Measurements from ENCODE around the gene NKIRAS1. TPM values are rescaled to one million over a fixed set of nuclear protein-coding genes. Genes with fewer than 3 reads are reported as not detected.
A peak's percentile ranks its signal among the peaks of the same experiment; 100 is the strongest.

The NKIRAS1 gene
- total RNA-seq, 4 donors from 2014 or later = 17.5 to 22.2 (median 19.7) TPM

GRCh38 chr3:23894254-23895061 is 22.3 kb downstream of the NKIRAS1 start:
- H3K9me3 ChIP-seq = no peaks in the 10 kb centered on the region
- intact Hi-C loops (cut with DNase I) = no loop called here
- H3K36me3 ChIP-seq = peaks cover 5 to 7% of the 10 kb centered on the region in 2 donors
- H3K27ac ChIP-seq = no peak overlapping the region
- no peaks in the 10 kb centered on the region for H3K27me3 ChIP-seq
- 89 to 90% methylated on average over 8 of the region's 8 CpGs for WGBS, 2 donors
- H3K4me3 ChIP-seq (replicated peaks in 1 of 3) = no peak overlapping the region
- H3K4me1 ChIP-seq = peaks cover 5 to 9% of the 10 kb centered on the region in 2 donors
- no peak for DNase-seq
- TF ChIP-seq, protein P1, sequence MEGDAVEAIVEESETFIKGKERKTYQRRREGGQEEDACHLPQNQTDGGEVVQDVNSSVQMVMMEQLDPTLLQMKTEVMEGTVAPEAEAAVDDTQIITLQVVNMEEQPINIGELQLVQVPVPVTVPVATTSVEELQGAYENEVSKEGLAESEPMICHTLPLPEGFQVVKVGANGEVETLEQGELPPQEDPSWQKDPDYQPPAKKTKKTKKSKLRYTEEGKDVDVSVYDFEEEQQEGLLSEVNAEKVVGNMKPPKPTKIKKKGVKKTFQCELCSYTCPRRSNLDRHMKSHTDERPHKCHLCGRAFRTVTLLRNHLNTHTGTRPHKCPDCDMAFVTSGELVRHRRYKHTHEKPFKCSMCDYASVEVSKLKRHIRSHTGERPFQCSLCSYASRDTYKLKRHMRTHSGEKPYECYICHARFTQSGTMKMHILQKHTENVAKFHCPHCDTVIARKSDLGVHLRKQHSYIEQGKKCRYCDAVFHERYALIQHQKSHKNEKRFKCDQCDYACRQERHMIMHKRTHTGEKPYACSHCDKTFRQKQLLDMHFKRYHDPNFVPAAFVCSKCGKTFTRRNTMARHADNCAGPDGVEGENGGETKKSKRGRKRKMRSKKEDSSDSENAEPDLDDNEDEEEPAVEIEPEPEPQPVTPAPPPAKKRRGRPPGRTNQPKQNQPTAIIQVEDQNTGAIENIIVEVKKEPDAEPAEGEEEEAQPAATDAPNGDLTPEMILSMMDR (IDR thresholded peaks at IDR 0.05) = no peak
- no peak for TF ChIP-seq POLR2A (IDR thresholded peaks at IDR 0.05)

- 84 to 93% methylated on average over 5 of the region's 5 CpGs for WGBS, 2 donors
- DNase-seq = no peak
- no peak for TF ChIP-seq POLR2A (IDR thresholded peaks at IDR 0.05)
- TF ChIP-seq, protein P1 (IDR thresholded peaks at IDR 0.05) = no peak
- Histone ChIP-seq H3K4me1 (peaks cover 16 to 18% of the 10 kb centered on the region in 2 donors), H3K27ac (peak overlapping the region; percentile 22 to 63 (median 47)), H3K4me3 (replicated peaks in 1 of 3) (no peak overlapping the region), H3K36me3 (no peaks in the 10 kb centered on the region), H3K9me3 (no peaks in the 10 kb centered on the region), H3K27me3 (no peaks in the 10 kb centered on the region)
- intact Hi-C loops (cut with DNase I) = no loop called here
Measured at GRCh38 chr3:23889950-23890349, 26.8 kb downstream of the NKIRAS1 start.

GRCh38 chr3:23889386-23889785 is 27.4 kb downstream of the NKIRAS1 start:
- Histone ChIP-seq H3K27ac (peak overlapping the region; percentile 22 to 63 (median 51)), H3K9me3 (no peaks in the 10 kb centered on the region), H3K4me3 (replicated peaks in 1 of 3) (no peak overlapping the region), H3K36me3 (no peaks in the 10 kb centered on the region), H3K4me1 (peaks cover 16 to 18% of the 10 kb centered on the region in 2 donors), H3K27me3 (no peaks in the 10 kb centered on the region)
- DNase-seq = peak; percentile 61 to 79
- TF ChIP-seq POLR2A (IDR thresholded peaks at IDR 0.05) = no peak
- TF ChIP-seq, protein P1 (IDR thresholded peaks at IDR 0.05) = no peak
- intact Hi-C loops (cut with DNase I) = no loop called here
- 48 to 53% methylated on average over 2 of the region's 2 CpGs for WGBS, 2 donors

DNA sequence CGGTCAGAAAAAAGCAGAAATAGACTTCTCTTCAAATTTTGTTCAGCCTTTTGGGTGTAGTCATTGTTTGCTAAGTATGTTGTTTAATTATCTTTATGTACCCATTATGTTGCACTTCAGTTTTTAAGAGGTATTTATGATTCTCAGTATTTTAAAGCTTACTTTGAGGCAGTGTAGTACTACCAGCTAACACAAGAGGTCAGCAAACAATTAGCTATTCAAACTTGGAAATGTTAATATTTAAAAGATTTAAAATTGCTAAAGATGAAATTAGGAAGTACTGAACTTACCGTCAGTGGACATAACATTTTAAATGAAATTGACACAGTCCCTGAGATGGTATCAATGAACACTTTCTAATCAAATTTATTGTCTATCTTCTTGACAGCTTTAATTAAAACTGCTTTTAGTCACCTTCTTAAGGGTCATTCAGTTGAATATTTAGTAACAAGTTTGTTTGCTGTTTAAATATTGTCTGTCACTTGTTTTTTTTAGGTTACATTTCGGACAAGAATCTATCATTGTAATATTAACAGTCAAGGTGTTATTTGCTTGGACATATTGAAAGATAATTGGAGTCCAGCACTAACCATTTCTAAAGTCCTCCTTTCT is 28.1 kb downstream of the NKIRAS1 start:
- Histone ChIP-seq H3K9me3 (no peaks in the 10 kb centered on the region), H3K27ac (peak overlapping the region; percentile 22 to 63 (median 51)), H3K27me3 (no peaks in the 10 kb centered on the region), H3K36me3 (no peaks in the 10 kb centered on the region), H3K4me1 (peaks cover 16 to 18% of the 10 kb centered on the region in 2 donors), H3K4me3 (replicated peaks in 1 of 3) (no peak overlapping the region)
- 80% methylated on average over 3 of the region's 3 CpGs for WGBS, 2 donors
- intact Hi-C loops (cut with DNase I) = no loop called here
- DNase-seq = no peak
- TF ChIP-seq, protein P1 (IDR thresholded peaks at IDR 0.05) = peak; percentile 47 to 87 (median 73)
- TF ChIP-seq POLR2A (IDR thresholded peaks at IDR 0.05) = no peak

GRCh38 chr3:23886311-23886710 is 30.5 kb downstream of the NKIRAS1 start:
- peaks cover 13 to 16% of the 10 kb centered on the region in 2 donors for H3K4me1 ChIP-seq
- 94% methylated on average over 3 of the region's 3 CpGs for WGBS, 2 donors
- TF ChIP-seq, protein P1 (IDR thresholded peaks at IDR 0.05) = no peak
- no peak for TF ChIP-seq POLR2A (IDR thresholded peaks at IDR 0.05)
- H3K27ac ChIP-seq = no peak overlapping the region
- no peaks in the 10 kb centered on the region for H3K9me3 ChIP-seq
- intact Hi-C loops (cut with DNase I) = no loop called here
- no peak overlapping the region for H3K4me3 ChIP-seq (replicated peaks in 1 of 3)
- H3K27me3 ChIP-seq = no peaks in the 10 kb centered on the region
- no peaks in the 10 kb centered on the region for H3K36me3 ChIP-seq
- no peak for DNase-seq

Data from thyroid gland (tissue), 4 donors.